Lung microvascular endothelial cell (primary cell): Measurements from ENCODE around the gene ABHD17A. TPM values are rescaled to one million over a fixed set of nuclear protein-coding genes. Genes with fewer than 3 reads are reported as not detected.
"Not testable (repeated sequence)": the region's sequence is repeated elsewhere in the genome, so short reads cannot be mapped to it uniquely, and the experiment has no call there.

Experiments used
- DNase-seq, 2 donors: peaks; one replicate each; pipeline versions ENCODE4 v3.0.0 to v3.0.0-alpha.2; 2010; ENCODE audit warnings: low read depth in 2 of 2
- total RNA-seq: library from RNA; depleted of rRNA; stranded (reverse); fragments of >200 nt; gene quantifications from 2 replicates; pipeline ENCODE4 v1.2.1, GENCODE V29; 2014

The ABHD17A gene
- total RNA-seq, 1 donor from 2014 or later, result 102 TPM

- no peak for DNase-seq
Observed at GRCh38 chr19:1910177-1910576, 24.9 kb upstream of the ABHD17A start.

GRCh38 chr19:1909761-1910080 is 24.4 kb upstream of the ABHD17A start:
- DNase-seq, result no peak

- no peak for DNase-seq
Observed at GRCh38 chr19:1908364-1908678, 23.0 kb upstream of the ABHD17A start.

DNA sequence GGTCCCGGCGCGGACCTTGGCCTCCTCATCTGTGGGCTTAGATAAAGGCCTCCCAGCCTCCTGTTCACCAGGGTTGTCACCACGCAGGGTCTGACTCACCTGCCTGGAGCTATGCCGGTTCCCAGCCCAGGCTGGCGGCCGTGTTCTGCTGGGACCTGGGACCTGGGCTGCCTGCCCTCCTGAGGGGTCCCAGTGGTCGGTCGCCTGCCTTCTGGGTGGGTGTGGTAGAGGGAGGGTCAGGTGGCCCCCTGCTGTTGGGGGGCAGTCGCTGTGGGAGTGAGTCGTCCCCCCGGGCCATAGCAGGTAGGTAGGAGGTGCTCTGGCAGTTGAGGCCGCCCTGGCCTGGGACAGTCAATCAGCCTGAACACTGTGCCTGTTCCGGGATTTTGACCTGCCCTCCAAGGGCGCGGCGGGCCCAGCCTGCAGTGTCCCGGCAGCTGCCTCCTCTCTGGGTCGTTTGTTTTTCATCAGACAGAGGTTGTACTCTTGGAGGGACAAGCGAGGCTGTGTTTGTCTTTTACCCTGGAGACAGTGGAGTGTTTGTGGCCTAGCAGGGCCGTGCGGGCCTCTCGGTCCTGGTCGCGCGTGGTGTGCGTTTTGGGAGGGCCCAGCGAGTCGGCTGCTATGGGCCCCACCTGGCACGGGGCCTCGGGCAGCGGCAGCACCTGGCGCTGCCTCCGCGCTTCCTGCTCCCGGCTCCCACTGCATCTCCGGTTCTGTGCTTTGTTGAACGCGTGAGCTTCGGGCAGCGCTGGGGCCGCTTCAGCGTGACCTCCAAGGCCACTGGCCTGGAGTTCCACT is 22.5 kb upstream of the ABHD17A start:
- peak in 1 of 2 donors; percentile 38 for DNase-seq

- no peak for DNase-seq
Observed at GRCh38 chr19:1906985-1907562, 21.8 kb upstream of the ABHD17A start.

GRCh38 chr19:1905863-1906375 is 20.6 kb upstream of the ABHD17A start:
- DNase-seq, result no peak

GRCh38 chr19:1905110-1905862 is 20.0 kb upstream of the ABHD17A start, which contains the start of the genes ADAT3 and SCAMP4:
TSS of gene ADAT3 (plus strand) at chr19:1905399. CDS start at chr19:1912048, 6,649 bp downstream.
TSS of gene SCAMP4 (plus strand) at chr19:1905399. CDS start at chr19:1915020, 9,621 bp downstream.
- DNase-seq, result peak; percentile 99 to 100

- DNase-seq, result no peak
Observed at GRCh38 chr19:1904860-1905109, 19.5 kb upstream of the ABHD17A start.

GRCh38 chr19:1902923-1903322 is 17.6 kb upstream of the ABHD17A start:
- no peak for DNase-seq

DNA sequence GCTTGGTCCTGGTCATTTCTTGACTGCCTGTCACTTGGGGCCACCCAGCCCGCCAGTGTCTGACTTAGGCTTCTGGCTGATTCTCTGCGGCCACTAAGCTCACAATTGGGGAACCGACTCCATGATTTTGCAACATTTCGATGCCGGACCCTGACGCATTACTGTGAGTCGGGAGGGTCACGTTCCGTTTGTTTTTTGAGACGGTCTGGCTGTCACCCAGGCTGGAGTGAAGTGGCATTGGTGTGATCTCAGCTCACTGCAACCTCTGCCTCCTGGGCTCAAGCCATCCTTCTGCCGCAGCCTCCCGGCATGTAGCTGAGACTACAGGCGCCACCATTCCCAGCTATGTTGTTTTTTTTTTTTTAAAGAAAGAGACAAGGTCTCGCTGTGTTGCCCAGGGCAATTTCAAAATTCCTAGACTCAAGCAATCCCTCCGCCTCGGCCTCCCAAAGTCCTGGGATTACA is 16.7 kb upstream of the ABHD17A start:
- DNase-seq, result no peak

DNA sequence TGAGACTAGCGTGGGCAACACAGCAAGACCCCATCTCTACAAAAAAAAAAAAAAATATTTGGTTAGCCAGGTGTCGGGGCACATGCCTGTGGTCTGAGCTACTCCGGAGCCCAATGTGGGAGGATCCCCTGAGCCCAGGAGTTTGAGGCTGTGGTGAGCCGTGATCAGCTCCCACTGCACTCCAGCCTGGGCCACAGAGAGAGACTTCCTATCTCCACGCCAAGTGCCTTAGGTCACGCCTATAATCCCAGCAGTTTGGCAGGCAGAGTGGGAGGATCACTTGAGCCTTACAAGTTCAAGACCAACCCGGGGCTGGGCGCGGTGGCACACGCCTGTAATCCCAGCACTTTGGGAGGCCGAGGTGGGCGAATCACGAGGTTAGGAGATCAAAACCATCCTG is 11.2 kb upstream of the ABHD17A start:
- DNase-seq, result no peak

- no peak for DNase-seq
Observed at GRCh38 chr19:1893791-1894190, 8.5 kb upstream of the ABHD17A start.

DNA sequence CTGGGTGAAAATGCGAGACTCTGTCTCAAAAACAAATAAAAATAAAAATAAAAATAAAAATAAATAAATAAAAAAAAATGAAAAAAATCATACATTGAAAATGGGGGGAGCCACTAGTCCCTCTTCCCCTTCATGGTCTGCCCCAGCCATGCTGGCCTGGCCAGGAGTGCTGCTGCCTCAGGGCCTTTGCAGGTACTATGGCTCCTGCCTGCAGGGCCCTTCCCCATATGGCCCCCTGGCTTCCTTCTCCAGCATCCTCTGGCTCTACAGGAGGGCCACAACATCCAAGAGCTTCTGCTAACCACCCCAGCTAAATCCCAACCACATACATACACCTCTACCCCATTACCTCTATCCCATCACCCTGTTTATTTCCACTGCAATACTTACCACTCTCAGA is 4.6 kb upstream of the ABHD17A start:
- no peak for DNase-seq

DNA sequence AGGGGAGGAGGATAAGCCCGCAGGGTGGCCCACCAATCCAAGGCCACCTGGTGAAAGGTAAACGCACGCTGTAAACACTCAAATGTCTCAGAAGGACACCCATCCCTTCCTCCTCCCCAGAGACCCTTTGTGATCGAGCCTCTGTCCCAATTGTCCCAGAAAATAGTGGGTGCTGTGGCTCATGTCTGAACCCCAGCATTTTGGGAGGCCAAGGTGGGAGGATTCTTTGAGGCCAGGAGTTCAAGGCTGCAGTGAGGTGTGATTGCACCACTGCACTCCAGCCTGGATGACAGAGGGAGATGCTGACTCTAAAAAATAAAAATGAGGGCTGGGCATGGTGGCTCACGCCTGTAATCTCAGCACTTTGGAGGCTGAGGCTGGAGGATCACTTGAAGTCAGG is 3.1 kb upstream of the ABHD17A start:
- no peak for DNase-seq

- not testable (repeated sequence) for DNase-seq
Observed at GRCh38 chr19:1886360-1886759, 1.1 kb upstream of the ABHD17A start.

- no peak for DNase-seq
Observed at GRCh38 chr19:1884719-1885334, 469 bp downstream of the ABHD17A start.

- no peak for DNase-seq
Observed at GRCh38 chr19:1884291-1884718, 991 bp downstream of the ABHD17A start.

DNA sequence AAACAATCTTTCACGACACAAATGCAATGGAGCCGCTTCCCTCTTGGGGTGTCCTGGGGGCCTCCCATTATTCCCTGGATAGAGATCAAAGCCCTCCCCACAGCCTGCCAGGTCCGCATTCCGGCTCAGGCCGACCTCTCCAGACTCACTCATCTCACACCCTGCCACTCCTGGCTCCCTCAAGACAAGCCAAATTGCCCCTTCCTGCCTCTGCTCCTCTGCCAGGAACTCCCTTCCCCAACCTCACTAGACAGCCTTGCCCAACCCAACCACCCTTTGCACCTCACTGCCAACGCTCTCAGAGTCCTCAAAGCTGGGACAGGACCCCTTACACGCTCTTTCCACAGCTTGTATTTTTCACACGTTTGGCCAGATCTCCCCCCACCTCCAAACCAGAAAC is 1.5 kb downstream of the ABHD17A start:
- no peak for DNase-seq

DNA sequence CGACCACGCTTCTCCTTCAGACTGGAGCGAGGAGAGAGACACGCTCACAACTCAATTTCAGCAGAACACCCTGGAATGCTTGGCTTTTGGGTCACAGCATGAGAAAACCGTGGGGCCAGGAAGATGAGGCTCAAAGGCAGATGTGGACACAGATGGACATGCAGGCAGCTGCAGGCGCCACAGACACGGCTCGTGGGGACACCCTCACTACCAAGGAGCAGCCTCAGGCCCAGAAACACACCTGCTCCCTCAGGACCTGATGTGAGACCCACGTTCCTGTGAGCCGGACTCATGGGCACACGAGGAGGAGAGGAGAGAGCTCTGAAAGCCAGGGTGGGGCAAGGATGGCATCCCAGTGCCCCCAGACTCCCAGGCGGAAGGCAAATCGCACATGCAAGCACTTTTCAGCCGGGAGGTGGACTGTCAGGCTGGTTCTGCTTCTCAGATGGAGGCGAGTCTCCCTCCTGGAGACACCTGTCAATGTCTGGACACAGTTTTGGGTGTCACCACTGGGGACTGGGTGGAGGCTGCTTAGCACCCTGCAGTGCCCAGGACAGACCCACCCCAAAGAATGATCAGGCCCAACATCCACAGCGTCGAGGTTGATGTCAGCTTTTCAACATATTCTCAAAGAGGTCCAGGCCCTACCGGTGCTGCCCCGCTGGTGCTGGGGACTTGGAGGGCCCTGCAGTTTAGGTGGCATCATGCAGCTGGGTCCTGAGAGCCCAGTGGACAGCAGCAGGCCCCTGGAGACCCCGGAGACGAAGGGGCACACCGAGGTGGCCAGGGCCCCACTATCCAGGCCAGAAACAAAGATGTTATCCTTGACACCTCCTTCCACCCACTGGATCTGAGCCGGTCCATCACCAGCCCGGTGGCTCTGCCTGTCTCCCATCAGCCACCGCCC is 2.3 kb downstream of the ABHD17A start:
- no peak for DNase-seq

DNA sequence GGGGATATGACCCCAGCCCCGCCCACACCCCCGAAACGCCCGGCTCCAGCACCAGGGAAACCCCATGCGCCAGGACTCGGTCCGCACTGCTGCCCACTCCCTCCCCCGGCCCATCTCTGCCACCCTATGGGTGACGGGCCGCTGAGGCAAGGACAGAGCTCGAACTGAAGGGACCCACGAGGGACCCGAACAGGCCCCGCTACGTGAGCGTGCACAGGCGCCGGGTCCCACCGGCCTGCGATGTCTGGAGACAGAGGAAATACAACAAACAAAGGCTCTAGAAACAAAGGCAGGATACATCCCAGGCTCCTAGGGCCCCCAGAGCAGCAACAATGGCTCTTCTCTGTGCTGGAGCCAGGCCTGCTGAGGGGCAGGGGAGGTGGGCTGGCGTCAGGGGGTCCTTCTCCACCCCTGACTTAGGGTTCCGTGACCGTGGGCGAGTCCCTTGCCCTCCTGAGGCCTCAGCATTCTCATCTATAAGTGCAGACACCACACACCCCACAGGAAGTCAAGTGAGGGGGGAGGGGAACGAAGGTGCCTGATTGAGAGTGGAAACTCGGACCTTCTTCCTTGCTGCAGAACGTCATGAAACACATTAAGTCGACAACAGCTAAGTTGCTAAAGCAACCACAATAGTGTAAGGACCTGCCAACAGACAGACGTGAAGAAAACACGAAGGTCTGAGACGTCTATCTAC is 3.1 kb downstream of the ABHD17A start:
- peak in 1 of 2 donors; percentile 68 for DNase-seq
